Upper lobe of left lung (tissue), 4 donors: ENCODE results near the gene ODAD2.
"Not testable (repeated sequence)": the region's sequence is repeated elsewhere in the genome, so short reads cannot be mapped to it uniquely, and the experiment has no call there.

Source experiments
- EP300 ChIP-seq, 4 donors: sonication (generic); formaldehyde crosslinking; IDR thresholded peaks; one replicate each; pipeline ENCODE4 v1.5.1; 2017; ENCODE audit warnings: antibody characterized with exemption in 4 of 4, control low read depth in 2 of 4
- POLR2A ChIP-seq, 4 donors: fragments of 450-650 bp; IDR thresholded peaks; one replicate each; pipeline ENCODE4 v1.5.1; 2016 to 2017; ENCODE audit warnings: antibody characterized with exemption in 4 of 4, mild to moderate bottlenecking in 2 of 4
- POLR2AphosphoS5 ChIP-seq, 2 donors: sonication (generic); formaldehyde crosslinking; IDR thresholded peaks; one replicate each; pipeline ENCODE4 v1.5.1; 2017; ENCODE audit warnings: antibody characterized with exemption in 2 of 2
- TF ChIP-seq, protein P1 (sequence below), 6 experiments: fragments of 450-650 bp in 4 of 6; fragments of 200-600 bp in 2 of 6; sonication (generic) in 2 of 6; IDR thresholded peaks; one replicate each; pipeline ENCODE4 v1.5.1; 2016 to 2019; ENCODE audit warnings: antibody characterized with exemption in 6 of 6

DNA sequence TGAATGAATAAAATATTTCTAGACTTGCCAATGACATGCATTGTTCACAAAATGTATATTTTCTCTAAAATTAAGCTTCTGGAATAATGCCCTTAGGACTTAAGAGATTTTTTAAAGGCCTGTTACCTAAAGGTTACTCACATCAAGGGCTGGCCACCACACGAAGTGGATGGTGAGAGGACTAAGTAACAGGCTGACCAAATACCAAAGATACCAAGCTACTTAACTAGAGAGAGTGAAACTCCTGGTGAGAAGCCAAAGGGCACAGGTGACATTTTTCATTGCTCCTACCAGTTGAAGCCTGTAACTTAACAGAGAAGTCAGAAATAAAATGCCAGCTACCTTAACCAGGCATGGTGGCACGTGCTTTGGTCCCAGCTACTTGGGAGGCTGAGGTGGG is 9.5 kb downstream of the ODAD2 start:
- not testable (repeated sequence) for TF ChIP-seq POLR2A, EP300, POLR2AphosphoS5 (IDR thresholded peaks at IDR 0.05)
- TF ChIP-seq, protein P1, sequence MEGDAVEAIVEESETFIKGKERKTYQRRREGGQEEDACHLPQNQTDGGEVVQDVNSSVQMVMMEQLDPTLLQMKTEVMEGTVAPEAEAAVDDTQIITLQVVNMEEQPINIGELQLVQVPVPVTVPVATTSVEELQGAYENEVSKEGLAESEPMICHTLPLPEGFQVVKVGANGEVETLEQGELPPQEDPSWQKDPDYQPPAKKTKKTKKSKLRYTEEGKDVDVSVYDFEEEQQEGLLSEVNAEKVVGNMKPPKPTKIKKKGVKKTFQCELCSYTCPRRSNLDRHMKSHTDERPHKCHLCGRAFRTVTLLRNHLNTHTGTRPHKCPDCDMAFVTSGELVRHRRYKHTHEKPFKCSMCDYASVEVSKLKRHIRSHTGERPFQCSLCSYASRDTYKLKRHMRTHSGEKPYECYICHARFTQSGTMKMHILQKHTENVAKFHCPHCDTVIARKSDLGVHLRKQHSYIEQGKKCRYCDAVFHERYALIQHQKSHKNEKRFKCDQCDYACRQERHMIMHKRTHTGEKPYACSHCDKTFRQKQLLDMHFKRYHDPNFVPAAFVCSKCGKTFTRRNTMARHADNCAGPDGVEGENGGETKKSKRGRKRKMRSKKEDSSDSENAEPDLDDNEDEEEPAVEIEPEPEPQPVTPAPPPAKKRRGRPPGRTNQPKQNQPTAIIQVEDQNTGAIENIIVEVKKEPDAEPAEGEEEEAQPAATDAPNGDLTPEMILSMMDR (IDR thresholded peaks at IDR 0.05): not testable (repeated sequence)
